Right cardiac atrium (tissue), 5 donors: ENCODE data around the gene NANOS3. TPM values are rescaled to one million over a fixed set of nuclear protein-coding genes. Genes with fewer than 3 reads are reported as not detected.
A peak's percentile ranks its signal among the peaks of the same experiment; 100 is the strongest.
"Not testable (repeated sequence)": the region's sequence is repeated elsewhere in the genome, so short reads cannot be mapped to it uniquely, and the experiment has no call there.

Experiments
- ATAC-seq, 2 donors: fragments of 200-7000 bp; cut with Tn5 transposase; one replicate each; pipeline versions ENCODE4 v1.8.0 to v1.9.1; 2020; ENCODE audit warnings: moderate library complexity in 2 of 2, mild to moderate bottlenecking in 1 of 2
- DNase-seq, 3 donors: peaks; one replicate each; pipeline ENCODE4 v3.0.0-alpha.2; 2020
- H3K27ac ChIP-seq: one replicate; pipeline ENCODE4 v1.5.1; 2013; ENCODE audit warnings: mild to moderate bottlenecking, low read length, control low read depth, moderate library complexity
- H3K27me3 ChIP-seq: one replicate; pipeline ENCODE4 v1.6.1; 2013; ENCODE audit not compliant: control insufficient read depth, insufficient read depth
- H3K4me1 ChIP-seq: one replicate; pipeline ENCODE4 v1.6.1; 2013; ENCODE audit warnings: low read length; ENCODE audit not compliant: control insufficient read depth, insufficient read depth
- H3K4me3 ChIP-seq: one replicate; pipeline ENCODE4 v1.5.1; 2013; ENCODE audit warnings: low read length, control low read depth
- H3K9me3 ChIP-seq: one replicate; pipeline ENCODE4 v1.6.1; 2013; ENCODE audit warnings: low read length; ENCODE audit not compliant: control insufficient read depth
- WGBS: extraction: QIAGEN DNeasy Blood & Tissue Kit; methylation state at CpG from one replicate; pipeline ENCODE4 v1.1.7; 2013; 5-methylcytosine and 5-hydroxymethylcytosine counted together
- intact Hi-C, 4 donors: fragments of 100-400 bp; cut with DNase I; formaldehyde crosslinking; loops; one replicate each; pipeline versions ENCODE4 v1.11.0 to v1.14.0; 2022 to 2023
- polyA plus RNA-seq: library from polyadenylated mRNA; stranded (reverse); fragments of 200-250 nt; gene quantifications from one replicate; pipeline ENCODE4 v1.2.3, GENCODE V29; 2013
- total RNA-seq, 4 donors: library from RNA; stranded (reverse); fragmentation: NEBNext Ultra II Directional; extraction: Animal tissue kit (Norgen Biotek cat#: 25700); gene quantifications; one replicate each; pipeline ENCODE4 v1.2.1, GENCODE V29; 2021
- donor health status: healthy with polysubstance abuse.
- donor health status: DM: no; HTN: yes; CAD: no.
- donor health status: DM: no; HTN: no; CAD: no.
- donor health status: DM: no; HTN: yes; CAD: no; lungs with severe emphysema.
- donor health status: DM: yes; HTN: yes; CAD: no.

The NANOS3 gene
- total and polyA plus RNA-seq, 5 donors, result 0.86 to 2.1 (median 1.6) TPM; not detected in 1

DNA sequence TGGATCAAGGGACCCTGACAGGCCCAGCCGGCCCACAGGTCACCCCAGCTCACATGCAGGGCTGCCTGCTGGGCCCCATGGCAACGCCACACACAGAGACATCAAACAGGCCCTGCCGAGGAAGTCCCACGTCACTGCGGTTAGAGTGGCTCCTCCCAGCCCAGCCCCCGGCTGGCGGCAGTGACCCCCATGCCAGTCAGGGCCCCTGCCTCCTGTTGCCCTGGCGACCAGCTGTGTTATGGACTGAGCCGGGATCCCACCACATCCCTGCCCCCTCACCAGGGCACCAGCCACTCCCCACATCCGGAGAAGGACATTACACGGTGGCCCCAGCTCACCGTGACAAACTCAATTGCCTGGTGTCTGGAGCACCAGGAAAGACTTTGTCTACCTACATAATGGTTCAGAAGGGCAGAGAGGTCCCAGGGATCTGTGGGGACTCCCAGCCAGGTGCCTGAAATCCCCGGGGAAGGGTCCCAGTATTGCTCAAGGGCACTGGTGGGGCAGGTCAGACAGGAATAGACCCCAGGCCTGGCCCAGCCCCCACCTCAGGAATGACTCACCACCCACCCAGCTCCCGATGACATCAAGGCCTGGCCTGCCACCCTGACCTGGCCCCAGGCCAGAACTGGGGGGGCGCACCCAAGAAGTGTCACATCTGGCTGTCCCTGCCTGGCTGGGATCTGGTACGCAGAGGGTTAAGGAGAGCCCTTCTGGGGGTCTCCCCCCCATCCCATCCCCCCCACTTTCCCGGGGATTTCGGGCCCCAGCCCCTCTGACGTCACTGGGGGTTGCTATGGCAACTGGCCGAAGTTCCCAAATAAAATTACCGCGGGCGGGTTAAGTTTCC lies 30.2 kb upstream of the NANOS3 start:
- intact Hi-C loops, result no loop called here
- H3K4me3 ChIP-seq, result peak overlapping the region; percentile 40

DNA sequence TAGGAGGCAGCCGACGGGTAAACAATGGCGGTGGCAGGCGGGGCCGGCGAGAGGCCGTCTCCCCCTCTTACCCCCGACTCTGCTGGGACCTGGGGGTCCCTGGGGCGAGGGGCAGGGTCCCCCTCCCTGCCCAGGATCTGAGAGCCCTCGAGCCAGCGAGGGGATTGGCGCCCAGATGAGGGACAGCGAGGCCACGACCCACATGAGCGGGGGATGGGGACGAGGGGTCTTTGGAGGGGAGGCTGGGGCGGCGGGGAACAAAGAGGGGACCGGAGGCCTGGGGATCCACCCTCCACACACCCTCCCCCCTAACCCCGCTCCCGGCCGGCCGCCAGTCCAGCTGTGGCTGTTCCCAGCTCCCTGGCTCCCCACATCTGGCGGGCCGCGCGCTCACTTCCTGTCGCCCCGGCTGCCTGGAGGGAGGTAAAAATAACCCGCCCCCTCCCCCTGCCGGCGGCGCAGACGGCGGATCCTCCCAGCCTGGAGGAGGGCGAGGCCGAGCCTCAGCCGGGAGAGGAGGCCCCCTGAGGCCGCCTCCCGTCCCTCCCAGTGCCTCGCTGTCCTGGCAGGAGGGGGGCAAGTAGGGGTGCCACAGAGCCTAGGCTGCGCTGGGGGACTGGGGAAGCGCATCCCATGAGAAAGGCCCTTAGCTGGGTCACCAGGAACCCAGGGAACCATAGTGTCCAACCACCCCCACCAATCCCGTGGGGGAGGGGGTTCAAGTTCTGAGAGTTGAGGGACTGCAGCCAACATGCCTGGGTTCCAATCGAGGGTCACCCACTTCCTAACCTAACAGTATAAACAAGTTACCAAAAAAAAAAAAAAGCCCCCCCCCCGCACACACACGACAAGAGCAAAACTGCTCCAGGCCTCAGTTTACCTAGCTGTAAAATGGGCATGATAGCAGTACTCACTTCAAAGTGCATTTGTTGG lies 29.3 kb upstream of the NANOS3 start:
- intact Hi-C loops, result no loop called here
- Histone ChIP-seq H3K4me3 (peak overlapping the region; percentile 40), H3K9me3 (no peaks in the 10 kb centered on the region), H3K27ac (peak overlapping the region; percentile 99), H3K4me1 (peaks cover 15% of the 10 kb centered on the region), H3K27me3 (no peaks in the 10 kb centered on the region)
- 3% methylated on average over 47 of the region's 47 CpGs for WGBS
- peak; percentile 98 to 99 (median 99) for DNase-seq
- ATAC-seq, result peak; percentile 77 to 80

More for the DNA sequence above, 30.2 kb upstream of the NANOS3 start:
- H3K27ac ChIP-seq, result peak overlapping the region; percentile 99
- peaks cover 15% of the 10 kb centered on the region for H3K4me1 ChIP-seq
- DNase-seq (peak; percentile 93 to 96 (median 96)), ATAC-seq (peak; percentile 61 to 69)
- no peaks in the 10 kb centered on the region for H3K27me3 ChIP-seq
- 2% methylated on average over 23 of the region's 23 CpGs for WGBS
- no peaks in the 10 kb centered on the region for H3K9me3 ChIP-seq

DNA sequence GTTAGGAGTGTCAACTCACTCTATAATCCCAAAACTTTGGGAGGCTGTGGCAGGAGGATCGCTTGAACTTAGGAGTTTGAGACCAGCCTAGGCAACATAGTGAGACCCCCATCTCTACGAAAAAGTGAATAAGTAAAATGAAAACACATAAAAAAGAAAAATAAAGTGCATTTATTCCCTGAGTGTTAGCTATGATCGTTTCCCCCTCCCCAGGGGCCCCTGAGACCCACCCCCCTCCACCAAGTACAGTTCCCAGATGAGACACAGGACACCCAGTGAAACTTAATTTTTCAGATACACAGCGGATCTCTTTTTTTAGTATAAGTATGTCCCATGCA lies 28.6 kb upstream of the NANOS3 start:
- Histone ChIP-seq H3K4me1 (peaks cover 13% of the 10 kb centered on the region), H3K27ac (peak overlapping the region; percentile 99), H3K9me3 (no peaks in the 10 kb centered on the region), H3K27me3 (no peaks in the 10 kb centered on the region), H3K4me3 (no peak overlapping the region)
- 72% methylated on average over 4 of the region's 4 CpGs for WGBS
- intact Hi-C loops, result no loop called here
- no peak for ATAC-seq
- DNase-seq, result no peak

DNA sequence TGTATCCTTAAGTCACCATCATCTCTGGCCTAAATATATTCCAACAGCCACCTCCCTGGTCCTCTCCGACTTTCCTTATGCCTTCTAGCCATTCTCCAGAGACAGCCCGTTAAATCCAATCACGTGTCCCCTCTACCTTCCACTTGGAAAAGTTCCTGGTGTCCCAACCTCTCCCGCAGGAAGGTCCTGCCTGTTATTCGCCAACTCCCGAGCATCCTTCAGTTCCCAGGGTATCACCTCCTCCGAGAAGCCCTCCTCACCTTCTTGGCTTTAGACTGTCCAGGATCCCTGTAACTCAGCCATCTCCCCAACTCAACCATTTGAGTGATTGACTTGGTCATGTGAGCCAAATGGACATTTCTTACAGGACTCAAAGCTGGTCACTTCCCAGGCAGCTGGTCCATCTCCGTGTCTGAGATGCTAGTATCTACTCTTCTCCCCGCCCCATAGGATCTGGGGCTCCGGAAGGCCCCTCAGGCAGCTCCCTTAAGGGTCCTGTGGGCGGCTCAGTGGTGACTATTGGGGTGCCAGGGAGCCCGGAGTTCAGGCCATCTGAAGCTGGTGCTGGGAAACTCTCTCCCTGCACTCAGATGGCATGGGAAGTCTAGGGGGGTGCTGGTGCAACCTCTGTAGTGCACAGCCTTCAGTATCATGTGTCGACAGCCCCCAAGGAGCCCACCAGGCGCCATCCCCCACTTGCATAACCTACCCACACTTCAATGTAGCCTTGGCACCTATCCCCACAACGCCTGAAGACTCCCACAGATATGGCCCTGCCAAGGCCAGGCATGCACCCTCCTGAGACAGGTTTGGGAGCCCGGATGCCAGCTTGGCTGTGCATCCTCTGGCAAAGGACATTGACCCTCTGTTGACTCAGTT lies 27.9 kb upstream of the NANOS3 start:
- Histone ChIP-seq H3K4me3 (no peak overlapping the region), H3K9me3 (no peaks in the 10 kb centered on the region), H3K27ac (peak overlapping the region; percentile 81), H3K4me1 (peaks cover 13% of the 10 kb centered on the region), H3K27me3 (no peaks in the 10 kb centered on the region)
- DNase-seq (peak in 1 of 3 donors; percentile 47), ATAC-seq (no peak)
- WGBS, result 53% methylated on average over 16 of the region's 16 CpGs
- intact Hi-C loops, result no loop called here

DNA sequence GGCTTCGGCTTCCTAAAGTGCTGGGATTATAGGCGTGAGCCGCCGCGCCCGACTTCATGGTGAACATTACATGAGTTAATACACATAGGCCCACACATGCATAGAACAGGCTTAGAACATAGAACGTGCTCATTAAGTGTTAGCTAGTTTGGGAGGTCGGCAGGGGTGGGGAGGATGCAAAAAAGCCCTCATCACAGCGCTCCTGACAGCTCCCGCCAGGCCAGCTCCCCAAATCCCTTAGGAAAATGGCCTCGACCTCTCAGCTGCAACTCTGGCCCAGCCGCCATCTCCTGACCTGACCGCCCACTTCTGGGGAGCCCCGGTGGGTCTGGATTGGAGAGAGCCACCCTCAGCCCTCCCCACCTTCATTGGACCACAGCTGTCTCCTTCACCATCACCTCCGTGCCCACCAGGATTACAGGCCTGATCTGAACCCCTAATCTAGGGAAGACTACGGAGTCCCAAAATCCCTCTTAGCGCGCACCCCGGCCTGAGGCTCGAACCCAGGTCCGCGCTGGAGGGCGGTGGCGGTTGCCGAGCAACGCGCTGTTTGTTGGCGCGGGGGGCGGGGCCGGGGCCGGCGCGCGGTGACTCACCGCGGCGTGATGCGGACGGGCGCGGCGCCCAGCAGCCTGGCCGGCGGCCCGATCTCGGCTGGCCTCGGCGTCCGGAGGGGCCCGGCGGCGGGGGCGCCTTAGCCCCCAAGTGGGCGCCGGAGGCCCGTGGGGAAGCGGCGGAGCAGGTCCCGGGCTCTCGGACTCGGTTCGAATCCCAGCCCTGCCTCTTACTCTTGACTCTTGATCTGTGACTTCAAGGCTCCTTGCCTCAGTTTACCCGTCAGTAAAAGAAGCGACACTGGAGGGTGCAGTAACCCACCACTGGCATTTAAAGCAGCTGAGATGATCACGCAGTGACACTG lies 26.7 kb upstream of the NANOS3 start:
- intact Hi-C loops, result no loop called here
- H3K4me1 ChIP-seq, result peaks cover 13% of the 10 kb centered on the region
- ATAC-seq, result peak; percentile 34 to 41

DNA sequence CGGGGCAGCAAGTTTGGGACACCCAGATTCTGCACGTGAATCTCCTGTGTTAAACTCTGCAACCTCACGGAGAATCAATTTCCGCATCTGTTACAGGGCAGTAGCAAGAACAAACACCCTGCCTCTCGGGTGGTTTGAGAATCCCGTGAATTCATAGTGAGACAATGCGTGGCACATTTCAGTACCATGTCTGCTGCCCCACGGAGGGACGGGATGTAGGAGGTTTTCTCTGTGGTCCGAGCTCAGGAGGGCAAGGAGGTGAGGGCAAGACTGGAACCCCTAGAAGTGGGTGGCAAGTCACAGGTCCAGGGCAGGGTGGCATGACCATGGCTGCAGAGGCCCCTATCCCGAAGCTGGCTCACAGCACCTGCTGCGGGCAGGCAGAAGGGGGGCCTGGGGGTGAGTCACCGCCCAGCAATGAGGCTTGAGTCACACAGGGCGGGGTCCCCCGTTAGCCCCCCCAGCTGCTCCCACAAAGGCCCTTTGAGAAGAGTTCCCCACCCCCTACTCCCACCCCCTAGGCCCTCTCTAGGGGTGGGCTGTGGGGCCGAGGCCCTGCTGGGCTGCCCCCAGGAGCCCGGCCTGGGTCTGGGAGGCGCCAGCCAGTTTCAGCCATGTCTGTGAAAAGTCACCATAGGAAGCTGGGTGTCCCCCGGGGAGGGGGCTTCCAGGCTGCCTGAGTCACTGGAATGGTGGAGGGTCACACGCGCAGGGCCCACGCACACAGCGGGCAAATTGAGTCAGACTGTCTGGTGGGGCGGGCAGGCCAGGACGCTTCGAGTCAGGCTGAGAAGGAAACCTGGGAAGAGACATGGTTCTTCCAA lies 25.8 kb upstream of the NANOS3 start:
- no peaks in the 10 kb centered on the region for H3K27me3 ChIP-seq
- 29% methylated on average over 26 of the region's 26 CpGs for WGBS
- ATAC-seq (peak; percentile 53 to 62), DNase-seq (peak; percentile 92 to 93 (median 92))
- peaks cover 13% of the 10 kb centered on the region for H3K4me1 ChIP-seq
- no peaks in the 10 kb centered on the region for H3K9me3 ChIP-seq
- peak overlapping the region; percentile 16 for H3K4me3 ChIP-seq
- peak overlapping the region; percentile 94 for H3K27ac ChIP-seq
- intact Hi-C loops, result no loop called here

More for the DNA sequence above, 26.7 kb upstream of the NANOS3 start:
- Histone ChIP-seq H3K27ac (peak overlapping the region; percentile 94), H3K27me3 (no peaks in the 10 kb centered on the region), H3K4me3 (peak overlapping the region; percentile 16), H3K9me3 (no peaks in the 10 kb centered on the region)
- DNase-seq, result peak; percentile 88 to 96 (median 96)
- WGBS, result 13% methylated on average over 66 of the region's 66 CpGs

DNA sequence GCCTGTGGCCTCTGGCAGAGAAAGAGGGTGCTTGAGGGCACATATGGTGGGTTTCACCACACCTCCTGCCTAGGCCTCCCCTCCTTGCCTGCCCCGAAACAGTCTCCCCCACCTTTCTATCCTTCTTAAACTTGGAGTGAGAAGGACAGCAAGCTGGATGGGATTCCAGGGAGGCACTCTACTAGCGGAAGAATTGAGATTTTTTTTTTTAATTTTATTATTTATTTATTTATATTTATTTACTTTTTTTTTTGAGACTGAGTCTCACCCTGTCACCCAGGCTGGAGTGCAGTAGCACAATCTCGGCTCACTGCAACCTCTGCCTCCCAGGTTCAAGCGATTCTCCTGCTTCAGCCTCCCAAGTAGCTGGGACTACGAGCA lies 25.2 kb upstream of the NANOS3 start:
- peaks cover 12% of the 10 kb centered on the region for H3K4me1 ChIP-seq
- WGBS, result 73% methylated on average over 5 of the region's 5 CpGs

DNA sequence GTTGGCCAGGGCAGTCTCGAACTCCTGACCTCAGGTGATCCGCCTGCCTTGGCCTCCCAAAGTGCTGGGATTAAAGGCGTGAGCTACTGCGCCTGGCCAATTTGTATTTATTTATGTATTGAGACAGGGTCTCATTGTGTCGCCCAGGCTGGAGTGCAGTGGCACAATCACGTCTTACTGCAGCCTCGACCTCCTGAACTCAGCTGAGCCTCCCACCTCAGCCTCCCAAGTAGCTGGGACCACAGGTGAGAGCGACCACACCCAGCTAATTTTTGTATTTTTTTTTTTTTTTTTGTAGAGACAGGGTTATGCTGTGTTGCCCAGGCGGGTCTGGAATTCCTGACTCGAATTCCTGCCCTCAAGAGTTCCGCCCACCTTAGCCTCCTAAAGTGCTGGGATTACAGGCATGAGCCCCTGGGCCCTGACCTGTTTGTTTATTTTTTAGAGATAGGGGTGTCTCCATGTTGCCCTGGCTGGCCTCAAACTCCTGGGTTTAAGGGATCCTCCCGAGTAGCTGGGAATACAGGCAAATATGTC lies 24.7 kb upstream of the NANOS3 start:
- DNase-seq, ATAC-seq, H3K4me3 ChIP-seq, intact Hi-C loops, H3K27ac ChIP-seq, H3K9me3 ChIP-seq, H3K27me3 ChIP-seq: not testable (repeated sequence)
- peaks cover 10% of the 10 kb centered on the region for H3K4me1 ChIP-seq
- WGBS, result 87% methylated on average over 12 of the region's 12 CpGs

More for the DNA sequence above, 25.2 kb upstream of the NANOS3 start:
- H3K4me3 ChIP-seq, DNase-seq, H3K27me3 ChIP-seq, ATAC-seq, H3K9me3 ChIP-seq, intact Hi-C loops: not testable (repeated sequence)
- H3K27ac ChIP-seq, result peak overlapping the region; percentile 94

DNA sequence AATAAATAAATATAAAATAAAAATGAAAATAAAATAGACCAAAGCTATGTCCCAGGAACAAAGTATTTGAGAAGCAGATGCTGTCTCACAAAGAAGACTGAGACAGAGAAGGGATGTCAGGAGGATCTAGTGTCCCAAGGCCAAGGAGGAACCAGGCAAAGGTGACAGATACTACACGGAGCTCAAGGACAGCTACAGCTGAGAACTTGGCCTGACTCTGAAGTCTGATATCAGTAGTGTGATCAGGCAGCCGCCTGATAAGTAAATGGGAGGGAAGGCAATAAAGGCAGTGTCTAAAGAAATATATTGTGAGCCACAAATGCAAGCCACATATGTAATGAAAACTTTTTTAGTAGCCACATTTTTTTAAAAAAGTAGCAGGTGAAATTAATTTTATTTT lies 20.4 kb upstream of the NANOS3 start:
- WGBS, result 41% methylated on average over 2 of the region's 2 CpGs
- DNase-seq (no peak), ATAC-seq (no peak)
- no peaks in the 10 kb centered on the region for H3K9me3 ChIP-seq
- no peaks in the 10 kb centered on the region for H3K4me1 ChIP-seq
- intact Hi-C loops, result no loop called here
- H3K27me3 ChIP-seq, result no peaks in the 10 kb centered on the region
- no peak overlapping the region for H3K27ac ChIP-seq
- no peak overlapping the region for H3K4me3 ChIP-seq
